ENCODE measurements around the gene GALNT2. TPM values are rescaled to one million over a fixed set of nuclear protein-coding genes. Genes with fewer than 3 reads are reported as not detected.
A peak's percentile ranks its signal among the peaks of the same experiment; 100 is the strongest.

GALNT2 gene
- total and polyA plus RNA-seq, 3 donors from 2014 or later: 63.0 to 135 (median 114) TPM

- no peak for DNase-seq
- TF ChIP-seq, protein P1, sequence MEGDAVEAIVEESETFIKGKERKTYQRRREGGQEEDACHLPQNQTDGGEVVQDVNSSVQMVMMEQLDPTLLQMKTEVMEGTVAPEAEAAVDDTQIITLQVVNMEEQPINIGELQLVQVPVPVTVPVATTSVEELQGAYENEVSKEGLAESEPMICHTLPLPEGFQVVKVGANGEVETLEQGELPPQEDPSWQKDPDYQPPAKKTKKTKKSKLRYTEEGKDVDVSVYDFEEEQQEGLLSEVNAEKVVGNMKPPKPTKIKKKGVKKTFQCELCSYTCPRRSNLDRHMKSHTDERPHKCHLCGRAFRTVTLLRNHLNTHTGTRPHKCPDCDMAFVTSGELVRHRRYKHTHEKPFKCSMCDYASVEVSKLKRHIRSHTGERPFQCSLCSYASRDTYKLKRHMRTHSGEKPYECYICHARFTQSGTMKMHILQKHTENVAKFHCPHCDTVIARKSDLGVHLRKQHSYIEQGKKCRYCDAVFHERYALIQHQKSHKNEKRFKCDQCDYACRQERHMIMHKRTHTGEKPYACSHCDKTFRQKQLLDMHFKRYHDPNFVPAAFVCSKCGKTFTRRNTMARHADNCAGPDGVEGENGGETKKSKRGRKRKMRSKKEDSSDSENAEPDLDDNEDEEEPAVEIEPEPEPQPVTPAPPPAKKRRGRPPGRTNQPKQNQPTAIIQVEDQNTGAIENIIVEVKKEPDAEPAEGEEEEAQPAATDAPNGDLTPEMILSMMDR (IDR thresholded peaks at IDR 0.05): no peak
- TF ChIP-seq POLR2A (IDR thresholded peaks at IDR 0.05): no peak
- Histone ChIP-seq H3K27me3 (no peaks in the 10 kb centered on the region), H3K27ac (no peak overlapping the region), H3K9me3 (no peaks in the 10 kb centered on the region), H3K4me3 (no peak overlapping the region), H3K4me1 (peaks cover 28% of the 10 kb centered on the region), H3K36me3 (ENCODE audit: low read depth, missing control alignments) (no peaks in the 10 kb centered on the region)
- WGBS, 2 donors: 44 to 52% methylated on average over 6 of the region's 6 CpGs
- intact Hi-C loops (cut with DNase I; ENCODE audit: low total_unique reads): no loop called here
These were observed 65.7 kb downstream of the GALNT2 start for GRCh38 chr1:230132758-230133157.

DNA sequence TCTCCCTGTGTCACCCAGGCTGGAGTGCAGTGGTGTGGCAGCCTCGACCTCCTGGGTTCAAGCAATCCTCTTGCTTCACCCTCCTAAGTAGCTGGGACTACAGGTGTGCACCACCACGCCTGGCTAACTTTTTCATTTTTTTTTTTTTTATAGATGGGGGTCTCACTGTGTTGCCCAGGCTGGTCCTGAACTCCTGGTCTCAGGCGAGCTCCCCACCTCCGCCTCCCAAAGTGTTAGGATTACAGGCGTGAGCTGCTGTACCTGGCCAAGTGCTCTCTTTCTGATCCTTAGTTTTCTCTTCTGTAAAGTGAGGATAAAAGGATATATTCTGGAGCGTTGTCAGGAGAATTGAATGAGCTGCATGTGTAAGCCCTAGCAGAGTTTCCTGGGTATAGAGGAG lies 68.7 kb downstream of the GALNT2 start:
- Histone ChIP-seq H3K36me3 (ENCODE audit: low read depth, missing control alignments) (no peaks in the 10 kb centered on the region), H3K27ac (peak overlapping the region in 1 of 2 donors; percentile 57), H3K9me3 (no peaks in the 10 kb centered on the region), H3K4me3 (no peak overlapping the region), H3K4me1 (peaks cover 37% of the 10 kb centered on the region), H3K27me3 (no peaks in the 10 kb centered on the region)
- 86 to 96% methylated on average over 6 of the region's 6 CpGs for WGBS, 2 donors
- DNase-seq: no peak
- TF ChIP-seq, protein P1 (IDR thresholded peaks at IDR 0.05): no peak
- TF ChIP-seq POLR2A (IDR thresholded peaks at IDR 0.05): no peak
- intact Hi-C loops (cut with DNase I; ENCODE audit: low total_unique reads): no loop called here

- no peaks in the 10 kb centered on the region for H3K9me3 ChIP-seq
- H3K4me3 ChIP-seq: no peak overlapping the region
- H3K36me3 ChIP-seq (ENCODE audit: low read depth, missing control alignments): no peaks in the 10 kb centered on the region
- peak overlapping the region; percentile 57 to 75 for H3K27ac ChIP-seq
- H3K4me1 ChIP-seq: peaks cover 41% of the 10 kb centered on the region
- intact Hi-C loops (cut with DNase I; ENCODE audit: low total_unique reads): no loop called here
- no peaks in the 10 kb centered on the region for H3K27me3 ChIP-seq
- 35 to 59% methylated on average over 27 to 34 of the region's 34 CpGs for WGBS, 2 donors
- TF ChIP-seq, protein P1 (IDR thresholded peaks at IDR 0.05): no peak
- no peak for TF ChIP-seq POLR2A (IDR thresholded peaks at IDR 0.05)
- no peak for DNase-seq
These were observed 69.7 kb downstream of the GALNT2 start for GRCh38 chr1:230136453-230137336.

DNA sequence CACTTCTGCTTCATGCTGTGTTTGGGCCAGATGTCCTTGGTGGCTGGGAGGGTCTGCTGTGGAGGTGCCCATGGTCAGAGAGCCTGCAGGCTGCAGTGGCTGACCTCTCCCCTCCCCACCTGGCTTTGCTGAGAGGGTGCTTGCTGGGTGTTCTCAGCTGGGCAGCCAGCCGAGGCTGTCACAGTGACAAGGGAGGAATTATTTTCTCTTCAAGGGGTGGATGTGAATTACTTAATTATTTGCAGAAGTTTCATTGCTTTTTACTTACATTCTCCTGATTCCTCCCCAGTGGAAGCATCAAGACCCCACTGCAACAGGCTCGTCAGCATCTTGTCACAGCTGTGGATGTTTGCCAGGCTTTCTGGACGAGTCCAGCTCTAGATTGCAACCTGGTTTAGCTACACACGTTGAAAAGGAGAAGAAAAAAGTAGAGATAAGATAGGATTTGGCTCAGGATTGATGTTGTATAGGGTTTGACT lies 70.3 kb downstream of the GALNT2 start:
- Histone ChIP-seq H3K4me1 (peaks cover 45% of the 10 kb centered on the region), H3K27me3 (no peaks in the 10 kb centered on the region), H3K36me3 (ENCODE audit: low read depth, missing control alignments) (no peaks in the 10 kb centered on the region), H3K9me3 (no peaks in the 10 kb centered on the region), H3K4me3 (no peak overlapping the region), H3K27ac (peak overlapping the region; percentile 57 to 75)
- 47 to 62% methylated on average over 4 of the region's 4 CpGs for WGBS, 2 donors
- intact Hi-C loops (cut with DNase I; ENCODE audit: low total_unique reads): no loop called here
- TF ChIP-seq, protein P1 (IDR thresholded peaks at IDR 0.05): no peak
- no peak for TF ChIP-seq POLR2A (IDR thresholded peaks at IDR 0.05)
- DNase-seq: no peak
